Left colon (tissue), 2 donors: Measurements from ENCODE around the gene PARD3. TPM values are rescaled to one million over a fixed set of nuclear protein-coding genes. Genes with fewer than 3 reads are reported as not detected.

Experiments used
- ATAC-seq: fragments of 200-7000 bp; cut with Tn5 transposase; one replicate; pipeline ENCODE4 v1.9.1; 2020; ENCODE audit warnings: mild to moderate bottlenecking, moderate library complexity
- DNase-seq, 2 donors: peaks; one replicate each; pipeline ENCODE4 v3.0.0-alpha.2; 2020
- intact Hi-C, 2 donors: fragments of 100-400 bp; cut with DNase I in 1 of 2; cut with micrococcal nuclease in 1 of 2; formaldehyde crosslinking; loops; one replicate each; pipeline versions ENCODE4 v1.11.2 to v1.14.0; 2022; cut with DNase I, micrococcal nuclease
- total RNA-seq, 2 donors: library from RNA; stranded (reverse); fragmentation: NEBNext Ultra II Directional; extraction: Animal tissue kit (Norgen Biotek cat#: 25700); gene quantifications; one replicate each; pipeline ENCODE4 v1.2.1, GENCODE V29; 2021
- donor health status: DM: no; HTN: no; CAD: no.
- donor health status: DM: yes; HTN: yes; CAD: no.

PARD3 gene
- total RNA-seq, 2 donors from 2014 or later = 45.5 to 52.9 TPM

DNA sequence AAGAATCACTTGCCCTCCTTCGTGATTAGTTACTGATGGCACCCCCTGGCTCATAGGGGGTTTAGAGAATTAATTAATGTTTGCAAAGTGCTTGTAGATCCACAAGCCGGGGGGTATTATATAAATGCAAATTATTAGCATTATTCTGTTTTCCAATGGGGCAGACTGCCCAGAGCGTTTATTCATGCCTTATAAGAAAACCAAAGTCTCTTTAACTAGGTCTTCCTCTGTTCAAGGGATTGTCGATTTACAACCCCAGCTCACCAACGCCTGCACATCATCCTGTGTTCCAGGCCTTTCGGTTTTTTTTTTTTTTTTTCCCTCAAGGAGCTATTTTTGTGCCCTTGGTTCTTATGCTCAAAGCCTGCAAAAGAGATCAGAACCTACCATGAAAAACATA lies 630.7 kb downstream of the PARD3 start:
- no peak for ATAC-seq
- intact Hi-C loops = no loop called here
- no peak for DNase-seq

GRCh38 chr10:34183016-34183796 lies 631.9 kb downstream of the PARD3 start:
- ATAC-seq (no peak), DNase-seq (no peak)
- intact Hi-C loops = no loop called here

DNA sequence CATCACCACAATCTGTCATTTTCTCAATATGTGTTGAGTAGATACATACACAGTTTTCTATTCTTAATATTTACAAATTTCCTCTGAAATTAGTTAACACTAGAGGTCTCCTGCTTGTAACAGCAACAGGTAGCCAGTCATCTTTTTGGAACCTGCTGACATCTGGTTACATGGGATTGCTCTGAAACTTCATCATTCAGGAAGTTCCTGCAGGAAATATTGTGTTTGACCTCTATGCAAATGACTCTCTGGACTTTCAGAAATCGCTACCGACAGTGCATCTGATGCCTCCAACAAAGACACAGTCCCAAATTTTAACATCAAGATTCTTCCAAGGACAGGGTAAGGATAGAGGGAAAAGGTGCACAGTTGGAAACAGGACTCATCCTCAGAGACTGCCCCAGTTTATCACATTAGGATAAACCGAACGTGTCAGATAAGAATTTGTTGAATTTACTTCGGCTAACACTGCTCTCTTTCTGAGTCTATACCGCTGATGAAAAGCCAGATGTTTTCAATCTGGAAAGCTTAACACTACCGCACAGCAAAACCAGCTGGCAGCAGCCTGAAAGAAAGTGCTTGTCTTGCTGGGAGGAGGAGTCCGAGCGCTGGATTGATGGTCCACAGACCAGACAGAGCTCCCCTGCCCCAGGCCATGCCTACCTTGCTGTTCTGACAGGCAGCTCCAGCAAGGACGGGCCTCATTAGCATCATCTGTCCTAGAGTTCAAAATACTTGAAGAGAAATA lies 633.4 kb downstream of the PARD3 start:
- ATAC-seq (no peak), DNase-seq (peak in 1 of 2 donors; percentile 18)
- intact Hi-C loops = no loop called here

DNA sequence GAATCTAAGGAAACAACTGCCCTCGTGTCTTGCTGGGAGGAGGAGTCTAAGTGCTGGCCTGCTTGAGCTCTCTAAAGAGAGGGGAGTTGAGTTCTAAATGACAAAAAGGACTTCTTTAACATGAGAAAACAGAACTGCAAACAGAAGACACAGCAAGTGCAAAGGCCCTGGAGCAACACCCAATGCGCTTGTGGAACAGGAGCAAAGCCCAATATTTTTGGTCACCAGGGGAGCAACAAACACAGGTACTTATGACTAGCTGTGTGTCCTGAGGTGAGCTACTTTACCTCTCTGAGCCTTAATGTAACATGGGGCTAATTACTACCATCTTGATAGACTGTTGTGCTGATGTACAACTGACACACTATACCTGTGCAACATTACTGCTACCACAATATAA lies 634.3 kb downstream of the PARD3 start:
- intact Hi-C loops = no loop called here
- DNase-seq (no peak), ATAC-seq (no peak)

GRCh38 chr10:34179280-34179679 lies 635.8 kb downstream of the PARD3 start:
- intact Hi-C loops = no loop called here
- ATAC-seq (no peak), DNase-seq (no peak)

GRCh38 chr10:34178756-34179155 lies 636.3 kb downstream of the PARD3 start:
- no peak for ATAC-seq
- intact Hi-C loops = no loop called here
- DNase-seq = no peak

- intact Hi-C loops = no loop called here
- DNase-seq (no peak), ATAC-seq (no peak)
Observed at GRCh38 chr10:34178196-34178595, 636.9 kb downstream of the PARD3 start.

- intact Hi-C loops = no loop called here
- ATAC-seq (no peak), DNase-seq (no peak)
Observed at GRCh38 chr10:34177445-34177844, 637.7 kb downstream of the PARD3 start.

DNA sequence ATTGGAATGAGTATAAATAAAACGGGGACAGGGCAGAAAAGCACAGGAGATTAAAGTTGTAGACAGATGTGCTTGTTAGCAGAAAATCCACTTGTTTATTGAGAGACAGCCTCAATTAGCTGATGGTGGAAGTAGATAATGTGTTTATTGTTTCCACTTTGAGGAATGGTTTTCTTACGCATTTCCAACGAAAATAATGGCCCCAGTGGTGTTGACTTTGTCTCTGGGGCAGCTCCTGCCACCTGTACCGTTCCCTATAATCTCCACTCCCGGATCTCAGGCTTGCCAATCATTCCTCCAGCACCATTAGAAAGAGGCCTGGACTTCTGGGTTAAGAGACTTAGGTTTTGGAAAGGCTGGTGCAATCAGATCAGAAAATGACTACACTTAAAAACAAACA lies 638.7 kb downstream of the PARD3 start:
- no peak for DNase-seq
- ATAC-seq = no peak
- intact Hi-C loops = no loop called here

DNA sequence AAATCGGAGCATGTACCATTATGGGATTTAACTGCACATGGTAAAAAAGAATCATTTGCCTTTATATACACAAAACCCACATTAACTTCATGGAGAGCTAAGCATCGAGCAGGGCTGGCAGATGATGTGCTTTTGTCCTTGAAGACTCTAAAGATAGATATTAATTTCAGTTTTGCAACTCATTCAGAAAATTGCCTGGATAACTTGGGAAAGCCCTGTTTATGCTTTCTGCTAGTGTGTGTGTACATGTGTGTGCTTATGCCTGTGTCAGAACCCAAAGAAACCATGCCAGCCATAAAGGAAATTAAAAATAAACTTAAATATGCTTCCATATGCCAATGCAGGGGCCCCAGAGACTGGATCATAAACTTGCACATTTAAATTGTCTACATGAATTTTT lies 640.0 kb downstream of the PARD3 start:
- DNase-seq = no peak
- intact Hi-C loops = no loop called here
- ATAC-seq = no peak

GRCh38 chr10:34172936-34173533 lies 642.1 kb downstream of the PARD3 start:
- intact Hi-C loops = no loop called here
- ATAC-seq = no peak
- no peak for DNase-seq

DNA sequence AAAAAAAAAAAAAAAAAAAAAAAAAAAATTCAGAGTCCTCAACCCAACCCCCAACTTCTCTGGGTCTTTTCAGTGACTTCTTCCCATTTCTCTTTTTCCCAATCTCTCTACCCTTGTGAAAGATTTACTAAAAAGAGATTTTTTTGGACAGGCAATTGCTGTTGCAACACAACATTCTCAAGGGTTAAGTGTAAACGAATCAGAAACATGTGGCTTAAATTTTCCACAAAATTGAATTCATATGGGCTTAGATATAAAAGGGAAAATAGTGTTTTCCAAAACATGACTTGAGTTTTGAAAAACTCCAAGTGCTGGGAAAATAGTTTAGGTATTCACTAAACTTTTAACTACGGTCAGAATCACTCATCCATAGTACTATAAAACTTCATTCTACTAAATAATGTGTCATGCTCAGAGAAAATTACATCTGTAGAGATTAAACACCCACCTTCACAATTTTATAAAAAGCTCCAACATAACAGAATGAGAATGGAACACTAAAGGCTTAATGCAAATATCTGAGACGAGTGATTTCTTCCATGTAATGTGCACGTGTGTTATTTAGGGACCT lies 643.1 kb downstream of the PARD3 start:
- intact Hi-C loops = no loop called here
- DNase-seq (no peak), ATAC-seq (no peak)

- DNase-seq (no peak), ATAC-seq (no peak)
- intact Hi-C loops = no loop called here
Observed at GRCh38 chr10:34169677-34170076, 645.4 kb downstream of the PARD3 start.

GRCh38 chr10:34169131-34169530 lies 646.0 kb downstream of the PARD3 start:
- DNase-seq (no peak), ATAC-seq (no peak)
- intact Hi-C loops = no loop called here

- intact Hi-C loops = no loop called here
- ATAC-seq = no peak
- no peak for DNase-seq
Observed at GRCh38 chr10:34168439-34168838, 646.7 kb downstream of the PARD3 start.

- intact Hi-C loops = no loop called here
- DNase-seq (no peak), ATAC-seq (no peak)
Observed at GRCh38 chr10:34166823-34167222, 648.3 kb downstream of the PARD3 start.

- DNase-seq (no peak), ATAC-seq (no peak)
- intact Hi-C loops = no loop called here
Observed at GRCh38 chr10:34166354-34166753, 648.7 kb downstream of the PARD3 start.

DNA sequence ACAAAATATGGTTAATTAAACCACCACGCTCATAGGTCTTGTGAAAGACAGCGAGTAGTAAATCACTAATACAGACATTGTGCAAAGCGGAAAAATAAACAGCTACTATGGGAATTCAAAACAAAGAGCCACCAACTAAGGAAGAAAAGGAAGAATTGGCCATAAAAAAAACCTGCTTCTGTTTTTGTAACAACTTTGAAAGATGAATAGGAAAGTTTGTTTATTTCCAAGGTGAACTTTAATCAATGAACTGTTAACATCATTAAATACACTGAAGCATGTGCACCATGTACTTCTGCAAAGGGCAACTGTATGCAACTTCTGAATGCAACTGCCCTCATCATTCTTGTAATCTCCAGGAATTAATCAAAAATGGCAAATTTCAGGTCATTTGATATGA lies 651.1 kb downstream of the PARD3 start:
- no peak for DNase-seq
- ATAC-seq = no peak
- intact Hi-C loops = no loop called here

GRCh38 chr10:34163075-34163905 lies 651.8 kb downstream of the PARD3 start:
- ATAC-seq (no peak), DNase-seq (no peak)
- intact Hi-C loops = no loop called here
